GM19467 (cell line): ENCODE results near the gene SCCPDH.
"Not testable (repeated sequence)": the region's sequence is repeated elsewhere in the genome, so short reads cannot be mapped to it uniquely, and the experiment has no call there.

Source experiments
- ATAC-seq: cut with Tn5 transposase; IDR thresholded peaks from one replicate; pipeline ENCODE4 v1.9.1; 2021; ENCODE audit warnings: mild to moderate bottlenecking, moderate library complexity; ENCODE audit not compliant: unreplicated experiment

SCCPDH gene

GRCh38 chr1:246798606-246799496 lies 74.6 kb downstream of the SCCPDH start:
- no peak for ATAC-seq

- ATAC-seq = no peak
Observed at GRCh38 chr1:246800356-246800755, 76.1 kb downstream of the SCCPDH start.

- ATAC-seq = no peak
Observed at GRCh38 chr1:246800756-246801155, 76.5 kb downstream of the SCCPDH start.

- no peak for ATAC-seq
Observed at GRCh38 chr1:246801241-246802020, 77.2 kb downstream of the SCCPDH start.

- ATAC-seq = no peak
Observed at GRCh38 chr1:246803373-246803772, 79.2 kb downstream of the SCCPDH start.

GRCh38 chr1:246803883-246804282 lies 79.7 kb downstream of the SCCPDH start:
- ATAC-seq = no peak

- ATAC-seq = no peak
Observed at GRCh38 chr1:246805135-246805716, 81.0 kb downstream of the SCCPDH start.

- ATAC-seq = no peak
Observed at GRCh38 chr1:246809473-246809872, 85.3 kb downstream of the SCCPDH start.

- ATAC-seq = no peak
Observed at GRCh38 chr1:246811985-246812384, 87.8 kb downstream of the SCCPDH start.

- ATAC-seq = not testable (repeated sequence)
Observed at GRCh38 chr1:246813325-246813724, 89.1 kb downstream of the SCCPDH start.

- ATAC-seq = no peak
Observed at GRCh38 chr1:246814890-246815289, 90.7 kb downstream of the SCCPDH start.

- peak; percentile 69 for ATAC-seq
Observed at GRCh38 chr1:246815693-246816270, 91.6 kb downstream of the SCCPDH start.
